ENCODE measurements around the gene TIAM1. TPM values are rescaled to one million over a fixed set of nuclear protein-coding genes. Genes with fewer than 3 reads are reported as not detected.

Gene TIAM1
- total RNA-seq, 6 donors from 2014 or later = 13.4 to 32.1 (median 19.5) TPM

- peaks cover 0 to 3% (median 0%) of the 10 kb centered on the region in 4 donors for H3K9me3 ChIP-seq
- H3K27ac ChIP-seq = no peak overlapping the region
- WGBS, 2 donors = 89 to 97% methylated on average over 9 of the region's 9 CpGs
- H3K36me3 ChIP-seq = no peaks in the 10 kb centered on the region
- DNase-seq = no peak
- H3K4me3 ChIP-seq = no peak overlapping the region
- H3K27me3 ChIP-seq = no peaks in the 10 kb centered on the region
- ATAC-seq (ENCODE audit: low FRiP score in 2 of 2) = no peak
- TF ChIP-seq CTCF (IDR thresholded peaks at IDR 0.05) (no peak), POLR2AphosphoS5 (IDR thresholded peaks at IDR 0.05) (no peak), EP300 (IDR thresholded peaks at IDR 0.05) (no peak), POLR2A (IDR thresholded peaks at IDR 0.05) (no peak)
- H3K4me1 ChIP-seq = no peaks in the 10 kb centered on the region
Measured at GRCh38 chr21:31329456-31330143, 14.5 kb downstream of the TIAM1 start.

- TF ChIP-seq POLR2A (IDR thresholded peaks at IDR 0.05) = no peak
- no peak for TF ChIP-seq CTCF (IDR thresholded peaks at IDR 0.05)
- TF ChIP-seq EP300 (IDR thresholded peaks at IDR 0.05) = no peak
- TF ChIP-seq POLR2AphosphoS5 (IDR thresholded peaks at IDR 0.05) = no peak
- Histone ChIP-seq H3K27me3 (no peaks in the 10 kb centered on the region), H3K27ac (no peak overlapping the region), H3K9me3 (peaks cover 0 to 3% (median 0%) of the 10 kb centered on the region in 4 donors), H3K36me3 (no peaks in the 10 kb centered on the region), H3K4me1 (no peaks in the 10 kb centered on the region), H3K4me3 (no peak overlapping the region)
- peak in 1 of 2 donors; percentile 69 for ATAC-seq (ENCODE audit: low FRiP score in 2 of 2)
- DNase-seq = no peak
- WGBS, 2 donors = 48 to 63% methylated on average over 14 of the region's 14 CpGs
Measured at GRCh38 chr21:31326522-31327242, 17.4 kb downstream of the TIAM1 start.

- DNase-seq (no peak), ATAC-seq (ENCODE audit: low FRiP score in 2 of 2) (no peak)
- H3K36me3 ChIP-seq = no peaks in the 10 kb centered on the region
- no peaks in the 10 kb centered on the region for H3K27me3 ChIP-seq
- TF ChIP-seq CTCF (IDR thresholded peaks at IDR 0.05) (no peak), POLR2A (IDR thresholded peaks at IDR 0.05) (no peak), EP300 (IDR thresholded peaks at IDR 0.05) (no peak), POLR2AphosphoS5 (IDR thresholded peaks at IDR 0.05) (no peak)
- H3K4me3 ChIP-seq = no peak overlapping the region
- no peak overlapping the region for H3K27ac ChIP-seq
- 90 to 98% methylated on average over 2 of the region's 2 CpGs for WGBS, 2 donors
- no peaks in the 10 kb centered on the region for H3K4me1 ChIP-seq
- no peaks in the 10 kb centered on the region for H3K9me3 ChIP-seq
Measured at GRCh38 chr21:31318971-31319370, 25.1 kb downstream of the TIAM1 start.

- Histone ChIP-seq H3K36me3 (no peaks in the 10 kb centered on the region), H3K27me3 (no peaks in the 10 kb centered on the region), H3K4me1 (no peaks in the 10 kb centered on the region), H3K27ac (no peak overlapping the region), H3K9me3 (no peaks in the 10 kb centered on the region), H3K4me3 (no peak overlapping the region)
- TF ChIP-seq POLR2A (IDR thresholded peaks at IDR 0.05) = no peak
- no peak for TF ChIP-seq CTCF (IDR thresholded peaks at IDR 0.05)
- TF ChIP-seq EP300 (IDR thresholded peaks at IDR 0.05) = no peak
- no peak for TF ChIP-seq POLR2AphosphoS5 (IDR thresholded peaks at IDR 0.05)
- ATAC-seq (ENCODE audit: low FRiP score in 2 of 2) (no peak), DNase-seq (no peak)
- WGBS, 2 donors = 93 to 100% methylated on average over 1 of the region's 1 CpG
Measured at GRCh38 chr21:31317688-31318087, 26.4 kb downstream of the TIAM1 start.
